DMS 273 treated with DMSO at 0.1 percent for 48 hours (cell line): Measurements from ENCODE around the gene ELOVL5.
A peak's percentile ranks its signal among the peaks of the same experiment; 100 is the strongest.
"Not testable (repeated sequence)": the region's sequence is repeated elsewhere in the genome, so short reads cannot be mapped to it uniquely, and the experiment has no call there.

Experiments
- DNase-seq: peaks from one replicate; lab custom pipeline; 2025; lab: John Stamatoyannopoulos, UW

Gene ELOVL5

GRCh38 chr6:53328375-53328774 lies 20.4 kb downstream of the ELOVL5 start:
- no peak for DNase-seq

DNA sequence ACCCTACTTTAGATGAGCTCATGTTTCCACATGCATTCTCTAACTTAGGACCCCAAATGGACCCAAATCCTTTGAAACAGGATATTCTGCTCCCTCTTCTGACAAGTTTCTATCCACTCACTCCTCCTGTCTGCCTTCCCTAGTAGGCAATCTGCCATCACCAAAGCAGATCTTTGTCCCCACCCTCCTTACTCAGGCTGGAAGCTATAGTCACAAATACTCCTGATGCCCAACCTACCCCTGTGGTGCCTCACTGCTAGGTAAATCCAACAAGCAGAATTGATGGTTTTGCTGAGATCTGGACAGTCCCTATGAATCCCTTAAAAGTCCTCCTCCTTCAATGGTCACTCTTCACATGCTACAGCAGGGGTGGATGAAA lies 21.7 kb downstream of the ELOVL5 start:
- DNase-seq = no peak

DNA sequence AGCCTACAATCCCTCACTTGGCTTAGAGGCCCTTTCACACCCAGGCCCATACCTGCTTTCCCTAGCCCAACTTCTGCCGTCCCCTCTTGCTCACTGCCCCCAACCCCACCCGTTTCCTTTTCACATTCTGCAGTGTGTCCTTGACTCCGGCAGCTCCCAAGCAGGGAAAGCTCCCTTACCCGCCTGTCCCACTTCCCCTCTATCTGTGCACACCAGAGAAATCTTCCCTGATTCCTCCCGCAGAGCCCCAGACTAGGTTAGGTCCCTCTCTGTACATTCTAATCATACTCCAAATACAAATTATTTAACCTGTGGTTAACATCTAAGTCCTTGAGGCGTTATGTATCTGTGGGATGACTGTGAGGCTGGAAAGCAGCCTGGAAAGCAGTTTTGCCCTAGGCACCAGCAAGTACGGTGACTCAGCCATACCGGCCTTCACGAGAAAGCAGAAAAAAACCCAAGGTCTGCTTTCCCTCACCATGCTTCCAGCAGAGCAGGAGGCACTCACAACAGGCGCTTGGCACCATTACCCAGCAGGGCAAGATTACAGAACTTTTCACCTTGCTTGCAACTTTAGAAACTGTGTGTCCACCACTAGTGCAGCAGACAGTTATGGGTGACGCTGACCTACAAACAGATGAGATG lies 22.3 kb downstream of the ELOVL5 start:
- no peak for DNase-seq

DNA sequence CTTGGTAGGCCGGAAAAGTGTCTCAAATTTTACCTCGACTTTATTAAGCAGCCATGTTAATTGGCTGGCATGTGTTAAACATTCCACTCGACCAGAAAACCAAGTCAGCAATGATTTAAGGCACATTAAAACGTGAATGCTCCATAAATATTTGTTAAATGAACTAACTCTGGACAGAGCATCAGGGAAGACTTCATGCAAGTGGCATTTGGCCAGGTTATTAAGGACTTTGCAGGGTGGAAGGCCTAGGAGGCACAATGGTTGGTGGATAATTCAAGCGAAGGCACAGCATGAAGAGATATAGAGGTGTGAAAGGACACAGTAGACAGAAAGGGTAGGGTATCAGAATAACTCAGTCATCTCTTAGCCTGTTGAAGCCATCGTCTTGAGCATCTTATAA lies 23.0 kb downstream of the ELOVL5 start:
- DNase-seq = no peak

DNA sequence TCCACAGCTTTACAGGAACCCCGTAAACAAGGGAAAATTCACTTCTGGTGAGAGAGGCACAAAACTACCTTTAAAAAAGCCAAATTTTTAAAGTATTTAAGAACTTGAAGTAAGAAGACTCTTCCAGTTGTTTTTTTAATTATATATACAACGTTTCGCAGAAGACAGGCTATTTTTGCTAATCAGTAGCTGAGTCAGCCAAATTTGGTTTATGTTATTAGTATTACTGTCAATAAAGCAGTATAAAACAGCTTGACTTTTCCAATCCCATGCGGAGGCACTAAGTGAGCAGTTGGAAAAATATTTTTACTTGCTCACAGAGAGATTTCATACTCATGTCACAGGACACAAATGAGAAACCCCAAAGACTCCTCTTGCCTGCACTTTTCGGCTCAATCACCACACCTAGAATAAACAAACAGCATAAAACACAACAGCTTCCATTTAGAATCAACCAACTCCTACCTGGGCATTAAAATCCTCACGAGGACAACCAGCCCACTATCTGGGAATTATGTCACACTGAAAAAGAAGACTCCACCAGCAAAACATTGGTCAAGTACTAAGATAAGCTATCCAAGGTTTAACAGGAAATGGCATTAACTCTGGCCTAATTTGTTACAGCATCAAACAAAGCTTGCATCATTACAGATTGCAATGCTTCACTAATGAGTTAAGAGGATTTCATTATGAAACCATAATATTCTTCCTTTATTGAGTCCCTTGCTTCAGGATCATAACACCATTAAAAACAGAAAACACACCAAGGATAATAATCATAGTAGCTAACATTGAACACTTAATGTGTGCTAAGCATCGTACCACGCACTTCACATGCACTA lies 26.3 kb downstream of the ELOVL5 start:
- DNase-seq = no peak

DNA sequence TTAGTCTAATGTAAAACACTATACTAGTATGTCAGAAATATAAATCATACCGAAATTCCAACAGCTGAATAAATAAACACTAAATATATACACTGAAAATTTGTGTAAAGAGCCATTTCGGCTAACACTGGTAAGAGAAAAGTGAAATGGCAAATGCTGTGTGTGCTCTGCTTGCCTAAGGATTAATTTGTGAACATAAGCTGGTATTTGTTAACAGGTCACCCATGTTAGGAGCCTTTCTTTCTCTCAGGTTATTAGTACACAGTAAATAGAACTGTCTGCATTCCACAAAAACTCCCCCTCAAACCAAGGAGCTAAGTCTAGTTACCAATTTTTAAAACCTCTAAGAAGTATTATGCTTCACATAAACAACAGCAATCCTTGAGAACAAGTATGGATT lies 27.0 kb downstream of the ELOVL5 start:
- DNase-seq = no peak

- no peak for DNase-seq
Observed at GRCh38 chr6:53320964-53321363, 27.8 kb downstream of the ELOVL5 start.

DNA sequence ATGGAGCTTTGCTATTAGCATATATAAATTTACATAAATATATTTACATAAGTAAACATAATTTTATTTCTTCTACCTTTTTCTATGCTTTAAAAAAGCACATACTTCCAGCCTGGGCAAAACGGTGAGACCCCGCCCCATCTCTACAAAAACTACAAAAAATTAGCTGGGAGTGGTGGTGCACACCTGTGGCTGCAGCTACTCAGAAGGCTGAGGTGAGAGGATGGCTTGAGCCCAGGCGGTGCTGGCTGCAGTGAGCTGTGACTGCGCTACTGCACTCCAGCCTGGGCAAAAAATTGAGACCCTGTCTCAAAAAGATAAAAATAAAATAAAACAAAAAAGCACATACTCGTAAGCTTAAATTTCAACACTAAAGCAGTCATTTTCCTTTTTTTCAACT lies 30.3 kb downstream of the ELOVL5 start:
- DNase-seq = no peak

DNA sequence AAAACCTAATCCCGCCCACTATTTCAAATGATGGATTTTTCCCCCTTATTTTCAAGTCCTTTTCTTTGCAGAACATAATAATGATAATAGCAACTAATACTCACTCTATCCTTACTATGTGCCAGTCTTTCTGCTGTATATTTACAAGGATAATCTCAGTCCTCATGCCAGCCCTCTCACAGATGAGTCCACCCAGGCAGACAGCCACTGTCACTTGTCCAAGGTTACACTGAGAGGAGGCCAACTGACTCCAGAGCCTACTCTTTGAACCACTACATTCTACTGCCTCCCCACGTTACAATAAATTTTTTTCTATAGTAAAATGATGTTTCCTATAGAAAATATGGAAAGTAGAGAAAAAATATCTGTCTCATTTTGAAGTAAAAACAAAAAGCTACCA lies 30.9 kb downstream of the ELOVL5 start:
- DNase-seq = no peak

GRCh38 chr6:53317299-53317698 lies 31.5 kb downstream of the ELOVL5 start:
- not testable (repeated sequence) for DNase-seq

DNA sequence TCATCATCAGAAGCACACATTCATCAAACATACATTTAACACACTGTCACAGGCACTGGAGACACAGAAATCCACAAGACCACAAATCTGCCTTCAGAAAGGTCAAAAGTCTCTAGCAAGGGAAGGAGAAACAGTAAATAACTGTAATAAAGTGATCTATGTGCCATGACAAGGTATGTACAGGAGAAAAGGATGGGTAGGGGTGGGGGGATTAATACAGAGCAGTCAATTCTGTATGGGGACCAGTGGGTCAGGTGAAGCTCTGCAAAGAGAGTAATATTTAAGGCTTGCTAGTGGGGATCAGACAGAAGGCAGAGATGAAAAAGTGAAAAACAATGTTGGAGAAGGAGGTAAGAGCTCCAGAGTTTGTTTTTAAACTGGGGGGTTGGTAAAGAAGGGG lies 32.6 kb downstream of the ELOVL5 start:
- no peak for DNase-seq

DNA sequence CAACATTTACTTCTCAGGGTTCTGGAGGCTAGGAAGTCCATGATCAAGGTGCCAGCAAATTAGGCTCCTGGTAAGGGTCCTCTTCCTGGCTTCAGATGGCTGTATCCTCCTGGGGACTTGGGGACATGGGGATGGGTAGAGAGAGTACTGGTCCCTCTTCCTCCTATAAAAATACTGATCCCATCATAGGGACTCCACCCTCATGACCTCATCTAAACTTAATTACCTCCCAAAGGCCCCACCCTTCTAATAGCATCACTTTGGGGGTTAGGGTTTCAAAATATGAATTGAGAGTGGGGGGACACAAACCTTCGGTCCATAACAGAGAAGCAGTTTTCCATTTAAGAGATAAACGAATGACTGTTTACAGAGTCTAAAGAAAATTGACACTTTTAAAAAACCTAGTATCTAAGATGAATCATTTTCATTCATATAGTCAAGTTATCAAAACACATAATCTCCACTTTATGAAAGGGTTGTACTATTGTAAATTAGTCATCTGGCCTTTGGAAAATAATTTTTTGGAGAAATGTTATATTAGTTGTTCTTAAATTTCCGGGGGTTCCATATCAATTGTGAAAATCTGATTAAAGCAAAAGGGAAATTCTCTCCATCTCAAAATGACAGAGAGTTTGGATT lies 33.5 kb downstream of the ELOVL5 start:
- no peak for DNase-seq

DNA sequence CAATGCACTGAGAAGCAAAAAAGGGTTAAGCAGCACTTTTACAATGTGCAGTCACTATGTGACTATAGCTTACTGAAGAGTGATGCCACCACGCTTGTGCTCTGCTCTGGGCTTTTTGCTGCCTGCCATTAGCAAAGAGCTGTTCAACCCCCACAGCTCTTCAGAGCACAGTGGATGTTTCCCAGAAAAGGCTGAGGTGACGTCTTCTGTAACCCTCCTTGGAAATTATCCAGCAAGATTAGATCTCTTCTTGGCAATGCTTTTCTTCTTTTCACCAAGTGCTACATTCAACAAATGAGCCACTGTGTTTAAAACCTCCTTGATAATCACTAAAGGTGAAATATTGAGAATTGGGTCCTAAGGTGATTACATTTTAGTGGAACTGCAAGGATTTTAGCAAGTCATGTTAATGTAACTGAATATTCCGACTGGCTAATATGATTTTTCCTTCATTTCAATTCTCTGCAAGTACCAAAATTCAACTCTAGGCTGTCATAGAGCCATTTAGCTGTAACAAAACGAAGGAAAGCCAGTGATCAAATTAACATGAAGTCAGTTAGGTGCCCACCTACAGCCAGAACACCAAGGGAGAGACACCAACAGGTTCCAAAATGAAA lies 34.9 kb downstream of the ELOVL5 start:
- no peak for DNase-seq

GRCh38 chr6:53312355-53312754 lies 36.4 kb downstream of the ELOVL5 start:
- no peak for DNase-seq

GRCh38 chr6:53311586-53311935 lies 37.2 kb downstream of the ELOVL5 start:
- DNase-seq = no peak

DNA sequence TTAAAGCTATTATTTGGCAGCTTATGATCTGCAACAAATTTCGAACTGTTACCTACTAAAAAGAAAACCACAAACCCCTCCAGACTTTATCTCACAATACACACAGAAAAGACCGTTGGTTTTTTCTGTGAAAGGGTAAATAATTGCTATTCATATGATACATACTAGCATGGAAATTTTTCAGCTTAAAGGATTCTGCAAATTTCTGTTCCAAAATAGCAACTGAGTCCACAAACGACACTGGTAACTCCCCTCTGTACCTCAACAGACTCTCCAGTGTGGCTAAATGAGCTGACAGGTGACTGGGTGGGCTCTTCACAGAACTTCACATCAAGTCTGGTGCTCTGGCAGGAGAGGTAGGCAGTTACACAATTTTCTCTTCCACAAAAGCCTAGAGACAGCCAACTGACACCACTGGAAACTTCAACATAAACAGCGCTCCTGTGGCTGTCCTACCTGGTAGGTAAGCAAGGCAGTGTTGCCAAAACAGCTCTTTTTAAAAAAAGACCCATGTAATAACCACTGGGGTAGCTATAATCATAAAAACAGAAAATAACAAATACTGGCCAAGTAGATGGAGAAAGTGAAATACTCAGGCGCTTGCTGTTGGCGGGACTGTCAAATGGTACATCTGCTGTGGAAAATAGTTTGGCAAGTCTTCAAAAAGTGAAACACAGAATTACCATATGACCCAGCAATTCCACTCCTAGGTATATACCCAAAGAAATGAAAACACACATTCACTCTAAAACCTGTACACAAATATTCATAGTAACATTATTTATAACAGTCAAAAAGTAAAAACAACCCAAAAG lies 37.8 kb downstream of the ELOVL5 start:
- peak; percentile 20 for DNase-seq

DNA sequence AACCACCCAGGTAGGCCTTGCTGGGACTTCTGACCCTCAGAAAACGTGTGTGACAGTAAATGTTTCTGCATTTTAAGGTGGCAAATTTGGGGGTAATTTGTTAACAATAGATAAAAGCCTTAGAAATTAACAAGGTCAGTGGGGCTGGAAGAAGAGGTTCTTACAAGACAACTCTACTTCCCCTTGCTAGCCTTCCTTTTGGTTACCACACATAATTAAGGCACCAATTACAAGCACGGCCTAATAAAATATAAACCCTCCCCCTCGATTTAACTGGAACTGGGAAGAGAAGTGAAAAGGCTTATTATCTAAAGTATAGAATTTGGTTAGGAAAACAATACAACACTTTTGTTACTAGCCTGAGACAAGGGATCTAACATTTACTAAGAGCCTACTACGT lies 38.8 kb downstream of the ELOVL5 start:
- DNase-seq = no peak

DNA sequence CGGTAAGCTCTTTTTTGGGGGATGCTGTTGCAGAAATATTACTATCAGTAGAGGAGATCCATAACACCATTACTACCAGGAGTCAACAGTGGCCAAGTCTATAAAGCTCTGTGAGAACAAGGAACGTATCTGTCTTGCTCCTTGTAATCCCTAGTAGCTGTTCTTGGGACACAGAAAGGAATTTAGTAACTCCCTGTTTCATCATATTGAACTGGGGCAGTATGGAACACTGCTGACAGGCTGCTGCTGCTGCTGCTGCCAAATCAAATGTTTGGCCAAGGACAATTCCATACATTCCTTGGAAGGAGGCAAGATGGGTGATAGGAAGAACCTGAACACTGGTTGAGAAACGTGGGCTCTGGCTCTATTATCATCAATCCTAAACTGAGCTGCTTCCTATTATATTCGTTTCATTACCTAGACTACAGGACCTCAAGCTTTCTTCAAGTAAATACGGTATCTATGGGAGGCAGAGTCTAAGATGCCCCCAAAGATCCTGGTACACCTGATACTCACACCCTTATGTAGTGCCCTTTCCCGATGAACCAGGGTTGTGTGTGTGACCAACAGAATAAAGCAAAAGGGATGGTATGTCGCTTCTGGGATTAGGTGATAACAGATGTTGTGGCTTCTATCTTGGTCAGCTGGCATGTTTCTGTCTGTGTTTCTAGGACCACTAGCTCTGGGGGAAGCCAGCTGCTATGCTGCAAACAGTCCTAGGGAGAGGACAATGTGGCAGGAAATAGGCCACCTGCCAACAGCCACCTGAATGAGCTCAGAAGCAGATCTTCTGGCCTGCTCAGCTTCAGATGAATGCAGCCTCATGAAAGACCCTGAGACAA lies 39.5 kb downstream of the ELOVL5 start:
- peak; percentile 37 for DNase-seq

GRCh38 chr6:53306819-53307347 lies 41.9 kb downstream of the ELOVL5 start:
- DNase-seq = no peak

GRCh38 chr6:53306217-53306616 lies 42.5 kb downstream of the ELOVL5 start:
- DNase-seq = not testable (repeated sequence)

- DNase-seq = not testable (repeated sequence)
Observed at GRCh38 chr6:53305506-53306005, 43.2 kb downstream of the ELOVL5 start.
